Measurements from ENCODE around the gene CADM4. TPM values are rescaled to one million over a fixed set of nuclear protein-coding genes. Genes with fewer than 3 reads are reported as not detected.

The CADM4 gene
- total RNA-seq, 2 donors from 2014 or later: 0.22 to 0.61 TPM

- Mint-ChIP-seq H3K4me3 (no peak overlapping the region), H3K27ac (no peak overlapping the region), H3K27me3 (peaks cover 16% of the 10 kb centered on the region), H3K36me3 (ENCODE audit: low read depth) (no peaks in the 10 kb centered on the region), H3K9me3 (no peaks in the 10 kb centered on the region), H3K4me1 (no peaks in the 10 kb centered on the region)
- ATAC-seq (replicated peaks): no peak
Observed at GRCh38 chr19:43633520-43633919, 6.1 kb downstream of the CADM4 start.

GRCh38 chr19:43631491-43631890, 8.2 kb downstream of the CADM4 start:
- peaks cover 3% of the 10 kb centered on the region for H3K27me3 Mint-ChIP-seq
- H3K27ac Mint-ChIP-seq: no peak overlapping the region
- no peak overlapping the region for H3K4me3 Mint-ChIP-seq
- no peaks in the 10 kb centered on the region for H3K9me3 Mint-ChIP-seq
- no peak for ATAC-seq (replicated peaks)
- H3K4me1 Mint-ChIP-seq: no peaks in the 10 kb centered on the region
- H3K36me3 Mint-ChIP-seq (ENCODE audit: low read depth): no peaks in the 10 kb centered on the region

- H3K4me1 Mint-ChIP-seq: peaks cover 5% of the 10 kb centered on the region
- no peak overlapping the region for H3K27ac Mint-ChIP-seq
- no peaks in the 10 kb centered on the region for H3K36me3 Mint-ChIP-seq (ENCODE audit: low read depth)
- no peaks in the 10 kb centered on the region for H3K9me3 Mint-ChIP-seq
- no peak for ATAC-seq (replicated peaks)
- no peak overlapping the region for H3K4me3 Mint-ChIP-seq
- H3K27me3 Mint-ChIP-seq: no peaks in the 10 kb centered on the region
Observed at GRCh38 chr19:43628646-43629326, 10.9 kb downstream of the CADM4 start.

- H3K9me3 Mint-ChIP-seq: no peaks in the 10 kb centered on the region
- H3K36me3 Mint-ChIP-seq (ENCODE audit: low read depth): no peaks in the 10 kb centered on the region
- H3K4me3 Mint-ChIP-seq: no peak overlapping the region
- peaks cover 6% of the 10 kb centered on the region for H3K4me1 Mint-ChIP-seq
- H3K27ac Mint-ChIP-seq: no peak overlapping the region
- no peaks in the 10 kb centered on the region for H3K27me3 Mint-ChIP-seq
- no peak for ATAC-seq (replicated peaks)
Observed at GRCh38 chr19:43626838-43627237, 12.8 kb downstream of the CADM4 start.

- Mint-ChIP-seq H3K4me1 (peaks cover 6% of the 10 kb centered on the region), H3K4me3 (no peak overlapping the region), H3K27me3 (no peaks in the 10 kb centered on the region), H3K27ac (no peak overlapping the region), H3K9me3 (no peaks in the 10 kb centered on the region), H3K36me3 (ENCODE audit: low read depth) (no peaks in the 10 kb centered on the region)
- no peak for ATAC-seq (replicated peaks)
Observed at GRCh38 chr19:43625918-43626579, 13.6 kb downstream of the CADM4 start.

- no peaks in the 10 kb centered on the region for H3K9me3 Mint-ChIP-seq
- peaks cover 6% of the 10 kb centered on the region for H3K4me1 Mint-ChIP-seq
- ATAC-seq (replicated peaks): peak; percentile 89
- H3K27ac Mint-ChIP-seq: no peak overlapping the region
- H3K4me3 Mint-ChIP-seq: no peak overlapping the region
- H3K27me3 Mint-ChIP-seq: no peaks in the 10 kb centered on the region
- H3K36me3 Mint-ChIP-seq (ENCODE audit: low read depth): peaks cover under 1% of the 10 kb centered on the region
Observed at GRCh38 chr19:43624933-43625332, 14.7 kb downstream of the CADM4 start.

GRCh38 chr19:43623889-43624670, 15.6 kb downstream of the CADM4 start:
- no peak overlapping the region for H3K27ac Mint-ChIP-seq
- peaks cover 6% of the 10 kb centered on the region for H3K4me1 Mint-ChIP-seq
- H3K9me3 Mint-ChIP-seq: no peaks in the 10 kb centered on the region
- H3K36me3 Mint-ChIP-seq (ENCODE audit: low read depth): peaks cover 7% of the 10 kb centered on the region
- no peak overlapping the region for H3K4me3 Mint-ChIP-seq
- H3K27me3 Mint-ChIP-seq: no peaks in the 10 kb centered on the region
- no peak for ATAC-seq (replicated peaks)

- Mint-ChIP-seq H3K27ac (no peak overlapping the region), H3K4me1 (peaks cover 6% of the 10 kb centered on the region), H3K36me3 (ENCODE audit: low read depth) (peaks cover 7% of the 10 kb centered on the region), H3K4me3 (no peak overlapping the region), H3K27me3 (no peaks in the 10 kb centered on the region), H3K9me3 (no peaks in the 10 kb centered on the region)
- ATAC-seq (replicated peaks): no peak
Observed at GRCh38 chr19:43622956-43623355, 16.7 kb downstream of the CADM4 start.

GRCh38 chr19:43622070-43622469, 17.6 kb downstream of the CADM4 start:
- Mint-ChIP-seq H3K36me3 (ENCODE audit: low read depth) (peaks cover 7% of the 10 kb centered on the region), H3K27me3 (no peaks in the 10 kb centered on the region), H3K4me1 (peaks cover 6% of the 10 kb centered on the region), H3K27ac (no peak overlapping the region), H3K9me3 (no peaks in the 10 kb centered on the region), H3K4me3 (no peak overlapping the region)
- no peak for ATAC-seq (replicated peaks)

GRCh38 chr19:43620061-43621001, 19.3 kb downstream of the CADM4 start:
- Mint-ChIP-seq H3K27ac (peak overlapping the region; percentile 97), H3K4me3 (peak overlapping the region; percentile 95), H3K9me3 (no peaks in the 10 kb centered on the region), H3K4me1 (peaks cover 6% of the 10 kb centered on the region), H3K36me3 (ENCODE audit: low read depth) (peaks cover 7% of the 10 kb centered on the region), H3K27me3 (no peaks in the 10 kb centered on the region)
- ATAC-seq (replicated peaks): no peak

- peak within 1 kb of the TSS; percentile 97 for H3K27ac Mint-ChIP-seq
- peaks cover 7% of the 10 kb centered on the region for H3K36me3 Mint-ChIP-seq (ENCODE audit: low read depth)
- peak; percentile 92 for ATAC-seq (replicated peaks)
- H3K4me3 Mint-ChIP-seq: peak within 1 kb of the TSS; percentile 95
- peaks cover 6% of the 10 kb centered on the region for H3K4me1 Mint-ChIP-seq
- H3K9me3 Mint-ChIP-seq: no peaks in the 10 kb centered on the region
- no peaks in the 10 kb centered on the region for H3K27me3 Mint-ChIP-seq
Observed at GRCh38 chr19:43619262-43620060, 20.2 kb downstream of the CADM4 start, which contains the start of gene ZNF428. ZNF428 (minus strand) TSS chr19:43619629; CDS start chr19:43614304, 5,325 bp downstream.

GRCh38 chr19:43618921-43619261, 20.8 kb downstream of the CADM4 start:
- Mint-ChIP-seq H3K4me1 (peaks cover 2% of the 10 kb centered on the region), H3K27me3 (no peaks in the 10 kb centered on the region), H3K4me3 (peak overlapping the region; percentile 95), H3K27ac (peak overlapping the region; percentile 97), H3K9me3 (no peaks in the 10 kb centered on the region), H3K36me3 (ENCODE audit: low read depth) (peaks cover 7% of the 10 kb centered on the region)
- ATAC-seq (replicated peaks): peak; percentile 35

GRCh38 chr19:43616954-43617353, 22.7 kb downstream of the CADM4 start:
- peaks cover 8% of the 10 kb centered on the region for H3K4me1 Mint-ChIP-seq
- ATAC-seq (replicated peaks): no peak
- H3K36me3 Mint-ChIP-seq (ENCODE audit: low read depth): peaks cover 14% of the 10 kb centered on the region
- H3K9me3 Mint-ChIP-seq: no peaks in the 10 kb centered on the region
- H3K4me3 Mint-ChIP-seq: no peak overlapping the region
- H3K27ac Mint-ChIP-seq: no peak overlapping the region
- no peaks in the 10 kb centered on the region for H3K27me3 Mint-ChIP-seq

Data from activated T-helper 17 cell treated with anti-CD3 and anti-CD28 coated beads, Interleukin-2, amount 50 U/mL, for 72 hours (primary cell).